GM12878 (cell line): ENCODE results near the gene NGRN.

Experiments used
- ESRRA ChIP-seq: IDR thresholded peaks from 2 replicates; pipeline ENCODE4 v1.6.1; 2012; ENCODE audit warnings: mild to moderate bottlenecking, low read length, improper control_type of control experiment
- HDAC6 ChIP-seq: fragments of 200-600 bp; sonication (generic); IDR thresholded peaks from one replicate; pipeline ENCODE4 v1.8.0; 2017; ENCODE audit warnings: antibody characterized with exemption; ENCODE audit not compliant: unreplicated experiment
- JUND ChIP-seq: IDR thresholded peaks from 2 replicates; pipeline ENCODE4 v1.6.1; 2012; ENCODE audit warnings: low read depth, mild to moderate bottlenecking, low read length, improper control_type of control experiment, moderate library complexity
- MXI1 ChIP-seq: fragments of 150-350 bp; IDR thresholded peaks from 2 replicates; pipeline ENCODE4 v1.6.1; 2011; ENCODE audit warnings: low read depth, mild to moderate bottlenecking, inconsistent platforms, low read length, improper control_type of control experiment
- NFXL1 ChIP-seq: fragments of 450-650 bp; IDR thresholded peaks from 2 replicates; pipeline ENCODE4 v1.6.1; 2017; ENCODE audit warnings: antibody characterized with exemption, mild to moderate bottlenecking, borderline replicate concordance
- TCF12 ChIP-seq: IDR thresholded peaks from 2 replicates; pipeline ENCODE4 v1.6.1; 2011; ENCODE audit warnings: low read depth, mild to moderate bottlenecking, low read length
- YY1 ChIP-seq: IDR thresholded peaks from 2 replicates; pipeline ENCODE4 v1.6.1; 2011; ENCODE audit warnings: low read depth, mild to moderate bottlenecking, low read length
- ZNF207 ChIP-seq: fragments of 450-650 bp; IDR thresholded peaks from 2 replicates; pipeline ENCODE4 v1.6.1; 2014; ENCODE audit warnings: antibody characterized with exemption, mild to moderate bottlenecking, borderline replicate concordance
- TF ChIP-seq, protein P1 (sequence below), 3 experiments: IDR thresholded peaks in 2 of 3; conservative IDR thresholded peaks in 1 of 3; 2 replicates each; pipeline ENCODE4 v1.5.1; 2011; ENCODE audit warnings: low read depth in 3 of 3, low read length in 3 of 3, mild to moderate bottlenecking in 3 of 3, control low read depth in 2 of 3, moderate library complexity in 2 of 3, inconsistent platforms in 1 of 3, mixed read lengths in 1 of 3; ENCODE audit not compliant: control insufficient read depth in 2 of 3, insufficient read depth in 1 of 3; ENCODE audit errors: extremely low read depth in 1 of 3
- TF ChIP-seq, protein P2 (sequence below): fragments of 450-650 bp; formaldehyde crosslinking; IDR thresholded peaks from 2 replicates; pipeline ENCODE4 v1.4.0; 2020; ENCODE audit warnings: mild to moderate bottlenecking, moderate library complexity
- TF ChIP-seq, protein P3 (sequence below): fragments of 150-350 bp; IDR thresholded peaks from 2 replicates; pipeline ENCODE4 v1.6.1; 2016; ENCODE audit warnings: low read depth, low read length
- TF ChIP-seq, protein P4 (sequence below): fragments of 450-650 bp; formaldehyde crosslinking; IDR thresholded peaks from 2 replicates; pipeline ENCODE4 v1.4.0; 2022; ENCODE audit warnings: mild to moderate bottlenecking, moderate library complexity

DNA sequence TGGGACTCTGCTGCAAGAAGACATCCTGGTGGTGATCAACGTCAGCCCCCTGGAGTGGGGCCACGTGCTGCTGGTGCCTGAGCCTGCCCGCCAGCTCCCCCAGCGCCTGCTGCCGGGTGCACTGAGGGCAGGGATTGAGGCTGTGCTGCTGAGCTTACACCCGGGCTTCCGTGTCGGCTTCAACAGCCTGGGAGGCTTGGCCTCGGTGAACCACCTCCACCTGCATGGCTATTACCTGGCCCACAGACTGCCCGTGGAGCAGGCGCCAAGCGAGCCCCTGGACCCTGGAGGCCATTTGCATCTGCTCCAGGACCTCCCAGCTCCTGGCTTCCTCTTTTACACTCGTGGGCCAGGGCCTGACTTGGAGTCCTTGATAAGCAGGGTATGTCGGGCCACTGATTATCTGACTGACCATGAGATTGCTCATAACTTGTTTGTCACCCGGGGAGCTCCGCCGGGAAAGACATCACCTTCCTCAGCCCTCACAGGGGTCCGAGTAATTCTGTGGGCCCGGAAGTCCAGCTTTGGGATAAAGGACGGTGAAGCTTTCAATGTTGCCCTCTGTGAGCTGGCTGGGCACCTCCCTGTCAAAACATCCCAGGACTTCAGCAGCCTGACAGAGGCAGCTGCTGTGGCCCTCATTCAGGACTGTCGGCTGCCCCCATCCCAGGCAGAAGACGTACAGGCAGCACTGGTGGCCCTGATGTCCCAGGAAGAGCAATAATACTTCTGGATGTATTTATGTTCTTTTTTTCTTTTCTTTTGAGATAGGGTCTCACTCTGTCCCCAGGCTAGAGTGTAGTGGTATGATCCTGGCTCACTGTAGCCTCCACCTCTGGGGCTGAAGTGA lies 23.9 kb upstream of the NGRN start:
- TF ChIP-seq, protein P1, sequence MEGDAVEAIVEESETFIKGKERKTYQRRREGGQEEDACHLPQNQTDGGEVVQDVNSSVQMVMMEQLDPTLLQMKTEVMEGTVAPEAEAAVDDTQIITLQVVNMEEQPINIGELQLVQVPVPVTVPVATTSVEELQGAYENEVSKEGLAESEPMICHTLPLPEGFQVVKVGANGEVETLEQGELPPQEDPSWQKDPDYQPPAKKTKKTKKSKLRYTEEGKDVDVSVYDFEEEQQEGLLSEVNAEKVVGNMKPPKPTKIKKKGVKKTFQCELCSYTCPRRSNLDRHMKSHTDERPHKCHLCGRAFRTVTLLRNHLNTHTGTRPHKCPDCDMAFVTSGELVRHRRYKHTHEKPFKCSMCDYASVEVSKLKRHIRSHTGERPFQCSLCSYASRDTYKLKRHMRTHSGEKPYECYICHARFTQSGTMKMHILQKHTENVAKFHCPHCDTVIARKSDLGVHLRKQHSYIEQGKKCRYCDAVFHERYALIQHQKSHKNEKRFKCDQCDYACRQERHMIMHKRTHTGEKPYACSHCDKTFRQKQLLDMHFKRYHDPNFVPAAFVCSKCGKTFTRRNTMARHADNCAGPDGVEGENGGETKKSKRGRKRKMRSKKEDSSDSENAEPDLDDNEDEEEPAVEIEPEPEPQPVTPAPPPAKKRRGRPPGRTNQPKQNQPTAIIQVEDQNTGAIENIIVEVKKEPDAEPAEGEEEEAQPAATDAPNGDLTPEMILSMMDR (IDR thresholded peaks at IDR 0.05 in 2 of 3, conservative IDR thresholded peaks at IDR 0.05 in 1 of 3; ENCODE audit: control insufficient read depth in 2 of 3, extremely low read depth in 1 of 3, insufficient read depth in 1 of 3, low read depth in 3 of 3, low read length in 3 of 3): no peak
- no peak for TF ChIP-seq YY1
- TF ChIP-seq, protein P2, sequence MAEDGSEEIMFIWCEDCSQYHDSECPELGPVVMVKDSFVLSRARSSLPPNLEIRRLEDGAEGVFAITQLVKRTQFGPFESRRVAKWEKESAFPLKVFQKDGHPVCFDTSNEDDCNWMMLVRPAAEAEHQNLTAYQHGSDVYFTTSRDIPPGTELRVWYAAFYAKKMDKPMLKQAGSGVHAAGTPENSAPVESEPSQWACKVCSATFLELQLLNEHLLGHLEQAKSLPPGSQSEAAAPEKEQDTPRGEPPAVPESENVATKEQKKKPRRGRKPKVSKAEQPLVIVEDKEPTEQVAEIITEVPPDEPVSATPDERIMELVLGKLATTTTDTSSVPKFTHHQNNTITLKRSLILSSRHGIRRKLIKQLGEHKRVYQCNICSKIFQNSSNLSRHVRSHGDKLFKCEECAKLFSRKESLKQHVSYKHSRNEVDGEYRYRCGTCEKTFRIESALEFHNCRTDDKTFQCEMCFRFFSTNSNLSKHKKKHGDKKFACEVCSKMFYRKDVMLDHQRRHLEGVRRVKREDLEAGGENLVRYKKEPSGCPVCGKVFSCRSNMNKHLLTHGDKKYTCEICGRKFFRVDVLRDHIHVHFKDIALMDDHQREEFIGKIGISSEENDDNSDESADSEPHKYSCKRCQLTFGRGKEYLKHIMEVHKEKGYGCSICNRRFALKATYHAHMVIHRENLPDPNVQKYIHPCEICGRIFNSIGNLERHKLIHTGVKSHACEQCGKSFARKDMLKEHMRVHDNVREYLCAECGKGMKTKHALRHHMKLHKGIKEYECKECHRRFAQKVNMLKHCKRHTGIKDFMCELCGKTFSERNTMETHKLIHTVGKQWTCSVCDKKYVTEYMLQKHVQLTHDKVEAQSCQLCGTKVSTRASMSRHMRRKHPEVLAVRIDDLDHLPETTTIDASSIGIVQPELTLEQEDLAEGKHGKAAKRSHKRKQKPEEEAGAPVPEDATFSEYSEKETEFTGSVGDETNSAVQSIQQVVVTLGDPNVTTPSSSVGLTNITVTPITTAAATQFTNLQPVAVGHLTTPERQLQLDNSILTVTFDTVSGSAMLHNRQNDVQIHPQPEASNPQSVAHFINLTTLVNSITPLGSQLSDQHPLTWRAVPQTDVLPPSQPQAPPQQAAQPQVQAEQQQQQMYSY (CRISPR knock-in tag): no peak
- no peak for TF ChIP-seq ZNF207
- TF ChIP-seq TCF12: no peak
- TF ChIP-seq HDAC6: no peak
- TF ChIP-seq ESRRA: no peak
- no peak for TF ChIP-seq JUND
- no peak for TF ChIP-seq MXI1
- no peak for TF ChIP-seq NFXL1
- TF ChIP-seq, protein P3, sequence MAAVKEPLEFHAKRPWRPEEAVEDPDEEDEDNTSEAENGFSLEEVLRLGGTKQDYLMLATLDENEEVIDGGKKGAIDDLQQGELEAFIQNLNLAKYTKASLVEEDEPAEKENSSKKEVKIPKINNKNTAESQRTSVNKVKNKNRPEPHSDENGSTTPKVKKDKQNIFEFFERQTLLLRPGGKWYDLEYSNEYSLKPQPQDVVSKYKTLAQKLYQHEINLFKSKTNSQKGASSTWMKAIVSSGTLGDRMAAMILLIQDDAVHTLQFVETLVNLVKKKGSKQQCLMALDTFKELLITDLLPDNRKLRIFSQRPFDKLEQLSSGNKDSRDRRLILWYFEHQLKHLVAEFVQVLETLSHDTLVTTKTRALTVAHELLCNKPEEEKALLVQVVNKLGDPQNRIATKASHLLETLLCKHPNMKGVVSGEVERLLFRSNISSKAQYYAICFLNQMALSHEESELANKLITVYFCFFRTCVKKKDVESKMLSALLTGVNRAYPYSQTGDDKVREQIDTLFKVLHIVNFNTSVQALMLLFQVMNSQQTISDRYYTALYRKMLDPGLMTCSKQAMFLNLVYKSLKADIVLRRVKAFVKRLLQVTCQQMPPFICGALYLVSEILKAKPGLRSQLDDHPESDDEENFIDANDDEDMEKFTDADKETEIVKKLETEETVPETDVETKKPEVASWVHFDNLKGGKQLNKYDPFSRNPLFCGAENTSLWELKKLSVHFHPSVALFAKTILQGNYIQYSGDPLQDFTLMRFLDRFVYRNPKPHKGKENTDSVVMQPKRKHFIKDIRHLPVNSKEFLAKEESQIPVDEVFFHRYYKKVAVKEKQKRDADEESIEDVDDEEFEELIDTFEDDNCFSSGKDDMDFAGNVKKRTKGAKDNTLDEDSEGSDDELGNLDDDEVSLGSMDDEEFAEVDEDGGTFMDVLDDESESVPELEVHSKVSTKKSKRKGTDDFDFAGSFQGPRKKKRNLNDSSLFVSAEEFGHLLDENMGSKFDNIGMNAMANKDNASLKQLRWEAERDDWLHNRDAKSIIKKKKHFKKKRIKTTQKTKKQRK: no peak
- TF ChIP-seq, protein P4, sequence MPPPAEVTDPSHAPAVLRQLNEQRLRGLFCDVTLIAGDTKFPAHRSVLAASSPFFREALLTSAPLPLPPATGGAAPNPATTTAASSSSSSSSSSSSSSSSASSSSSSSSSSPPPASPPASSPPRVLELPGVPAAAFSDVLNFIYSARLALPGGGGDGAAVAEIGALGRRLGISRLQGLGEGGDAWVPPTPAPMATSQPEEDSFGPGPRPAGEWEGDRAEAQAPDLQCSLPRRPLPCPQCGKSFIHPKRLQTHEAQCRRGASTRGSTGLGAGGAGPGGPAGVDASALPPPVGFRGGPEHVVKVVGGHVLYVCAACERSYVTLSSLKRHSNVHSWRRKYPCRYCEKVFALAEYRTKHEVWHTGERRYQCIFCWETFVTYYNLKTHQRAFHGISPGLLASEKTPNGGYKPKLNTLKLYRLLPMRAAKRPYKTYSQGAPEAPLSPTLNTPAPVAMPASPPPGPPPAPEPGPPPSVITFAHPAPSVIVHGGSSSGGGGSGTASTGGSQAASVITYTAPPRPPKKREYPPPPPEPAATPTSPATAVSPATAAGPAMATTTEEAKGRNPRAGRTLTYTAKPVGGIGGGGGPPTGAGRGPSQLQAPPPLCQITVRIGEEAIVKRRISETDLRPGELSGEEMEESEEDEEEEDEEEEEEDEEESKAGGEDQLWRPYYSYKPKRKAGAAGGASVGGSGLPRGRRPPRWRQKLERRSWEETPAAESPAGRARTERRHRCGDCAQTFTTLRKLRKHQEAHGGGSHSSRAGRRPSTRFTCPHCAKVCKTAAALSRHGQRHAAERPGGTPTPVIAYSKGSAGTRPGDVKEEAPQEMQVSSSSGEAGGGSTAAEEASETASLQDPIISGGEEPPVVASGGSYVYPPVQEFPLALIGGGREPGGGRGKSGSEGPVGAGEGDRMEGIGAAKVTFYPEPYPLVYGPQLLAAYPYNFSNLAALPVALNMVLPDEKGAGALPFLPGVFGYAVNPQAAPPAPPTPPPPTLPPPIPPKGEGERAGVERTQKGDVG (CRISPR knock-in tag): no peak
